Transverse colon (tissue), 4 donors: ENCODE data around the gene HERPUD1.
A peak's percentile ranks its signal among the peaks of the same experiment; 100 is the strongest.

Experiments used
- CTCF ChIP-seq, 5 experiments: fragments of 200-600 bp in 3 of 5; fragments of 450-650 bp in 2 of 5; sonication (generic) in 3 of 5; IDR thresholded peaks; 1 replicate in 2 of 5; 2 replicates in 3 of 5; pipeline ENCODE4 v1.5.1; 2016 to 2017; ENCODE audit warnings: antibody characterized with exemption in 5 of 5, inconsistent platforms in 3 of 5, mild to moderate bottlenecking in 2 of 5, moderate library complexity in 1 of 5
- EP300 ChIP-seq: sonication (generic); formaldehyde crosslinking; IDR thresholded peaks from one replicate; pipeline ENCODE4 v1.6.1; 2017; ENCODE audit warnings: antibody characterized with exemption, low read depth
- POLR2A ChIP-seq: fragments of 450-650 bp; IDR thresholded peaks from one replicate; pipeline ENCODE4 v1.6.1; 2016; ENCODE audit warnings: antibody characterized with exemption, mild to moderate bottlenecking, moderate library complexity
- POLR2AphosphoS5 ChIP-seq, 3 donors: sonication (generic); formaldehyde crosslinking; IDR thresholded peaks; one replicate each; pipeline ENCODE4 v1.6.1; 2016; ENCODE audit warnings: antibody characterized with exemption in 3 of 3

DNA sequence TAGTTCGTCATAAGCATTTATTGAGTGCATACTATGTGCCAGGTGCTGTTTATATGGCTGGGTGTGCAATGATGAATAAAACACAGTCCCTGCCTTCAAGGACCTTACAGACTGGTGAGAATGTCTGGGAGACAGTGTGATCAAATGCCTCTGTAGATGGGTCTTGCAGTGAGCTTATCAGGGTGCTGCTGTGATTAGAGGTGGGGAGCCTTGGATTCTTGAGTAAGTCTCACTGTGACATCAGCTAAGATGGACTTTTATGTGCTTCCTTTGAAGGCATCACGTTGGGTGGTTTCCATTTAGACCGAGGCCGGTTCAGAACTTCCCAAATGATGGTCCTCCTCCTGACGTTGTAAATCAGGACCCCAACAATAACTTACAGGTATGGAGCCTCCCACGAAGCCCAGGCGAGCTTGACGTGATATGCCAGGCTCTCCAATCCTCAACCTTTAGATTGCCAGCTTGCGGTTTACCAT, 10.0 kb downstream of the HERPUD1 start:
- TF ChIP-seq CTCF (IDR thresholded peaks at IDR 0.05): no peak
- TF ChIP-seq POLR2A: no peak
- no peak for TF ChIP-seq EP300
- peak in 1 of 3 donors; percentile 22 for TF ChIP-seq POLR2AphosphoS5 (IDR thresholded peaks at IDR 0.05)
